MM.1S (cell line): Measurements from ENCODE around the gene NDRG2.

Experiments used
- EZH2phosphoT487 ChIP-seq: fragments of 300-600 bp; sonication (generic); IDR thresholded peaks from 2 replicates; pipeline ENCODE4 v1.6.1; 2018; ENCODE audit warnings: antibody characterized with exemption, low read length
- TF ChIP-seq, protein P1 (sequence below): fragments of 300-600 bp; sonication (generic); IDR thresholded peaks from 2 replicates; pipeline ENCODE4 v1.5.1; 2016; ENCODE audit warnings: antibody characterized with exemption, low read length, mixed read lengths

DNA sequence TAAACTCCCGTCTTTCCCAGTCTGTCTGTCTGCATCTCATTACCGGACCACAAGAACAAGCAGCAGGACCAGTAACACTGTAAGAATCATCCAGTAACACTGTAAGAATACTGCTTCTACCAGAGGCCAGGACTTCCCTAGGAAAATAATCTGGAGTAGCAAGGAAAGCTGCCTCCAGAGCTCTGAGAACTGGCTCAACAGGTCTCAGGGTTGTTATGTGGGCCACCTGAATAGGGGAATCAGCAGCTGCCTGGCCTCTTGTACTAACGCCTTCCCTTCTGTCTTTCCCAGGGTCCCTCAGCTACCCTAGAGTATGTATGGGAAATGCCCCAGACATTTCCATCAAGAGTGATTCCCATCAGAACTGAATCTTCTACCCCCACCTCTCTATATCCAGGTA is 26.7 kb downstream of the NDRG2 start:
- TF ChIP-seq EZH2phosphoT487, result no peak
- TF ChIP-seq, protein P1, sequence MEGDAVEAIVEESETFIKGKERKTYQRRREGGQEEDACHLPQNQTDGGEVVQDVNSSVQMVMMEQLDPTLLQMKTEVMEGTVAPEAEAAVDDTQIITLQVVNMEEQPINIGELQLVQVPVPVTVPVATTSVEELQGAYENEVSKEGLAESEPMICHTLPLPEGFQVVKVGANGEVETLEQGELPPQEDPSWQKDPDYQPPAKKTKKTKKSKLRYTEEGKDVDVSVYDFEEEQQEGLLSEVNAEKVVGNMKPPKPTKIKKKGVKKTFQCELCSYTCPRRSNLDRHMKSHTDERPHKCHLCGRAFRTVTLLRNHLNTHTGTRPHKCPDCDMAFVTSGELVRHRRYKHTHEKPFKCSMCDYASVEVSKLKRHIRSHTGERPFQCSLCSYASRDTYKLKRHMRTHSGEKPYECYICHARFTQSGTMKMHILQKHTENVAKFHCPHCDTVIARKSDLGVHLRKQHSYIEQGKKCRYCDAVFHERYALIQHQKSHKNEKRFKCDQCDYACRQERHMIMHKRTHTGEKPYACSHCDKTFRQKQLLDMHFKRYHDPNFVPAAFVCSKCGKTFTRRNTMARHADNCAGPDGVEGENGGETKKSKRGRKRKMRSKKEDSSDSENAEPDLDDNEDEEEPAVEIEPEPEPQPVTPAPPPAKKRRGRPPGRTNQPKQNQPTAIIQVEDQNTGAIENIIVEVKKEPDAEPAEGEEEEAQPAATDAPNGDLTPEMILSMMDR, result no peak
